ENCODE data around the gene IL12A. TPM values are rescaled to one million over a fixed set of nuclear protein-coding genes. Genes with fewer than 3 reads are reported as not detected.

Gene IL12A
- total and polyA plus RNA-seq, 10 of the 15 experiments (the other 5 are each of a cell fraction or from before 2014, with no cell fraction given): 0.50 to 10.9 (median 3.5) TPM

DNA sequence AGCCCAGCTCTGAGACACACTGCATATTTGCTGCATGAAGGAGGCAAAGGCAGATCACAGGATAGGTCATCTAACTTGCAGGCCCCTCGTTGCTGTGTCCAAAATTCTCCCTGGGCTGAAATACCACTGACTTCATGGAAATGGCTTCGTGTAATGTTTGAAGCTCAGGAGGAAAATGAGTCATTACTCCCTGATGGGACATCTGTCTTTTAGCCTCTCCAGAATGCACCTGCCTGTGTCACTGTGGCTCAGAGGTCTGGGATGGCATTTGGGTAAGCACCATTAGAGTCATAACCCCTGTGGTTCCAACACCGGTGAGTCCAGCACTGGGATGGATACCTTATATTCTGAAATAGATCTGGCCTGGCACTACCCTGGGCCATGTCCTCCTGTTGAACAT is 51.5 kb downstream of the IL12A start:
- ATAC-seq (no peak), DNase-seq (ENCODE audit: low read depth, low spot score) (no peak), FAIRE-seq (no peak)
- H3K79me2 ChIP-seq (ENCODE audit: control insufficient read depth, insufficient read depth, low read length): no peaks in the 10 kb centered on the region
- H4K20me1 ChIP-seq (ENCODE audit: control insufficient read depth, insufficient read depth): no peaks in the 10 kb centered on the region
- in situ Hi-C loops (cut with MboI) (no loop called here), intact Hi-C loops (cut with micrococcal nuclease; ENCODE audit: unreplicated experiment) (no loop called here)
- ChIA-PET POLR2A (no interaction called here), SMC1A (ENCODE audit: uncharacterized antibody, unreplicated experiment) (interaction anchor here (1.2 kb wide), 1 partner anchor 275 kb away, joined by 3 read pairs; no protein-coding TSS in a partner anchor), CTCF (interaction anchor here (1.2 to 2.2 kb wide), 2 partner anchors 13 to 155 kb away, joined by 4 to 7 read pairs; no protein-coding TSS in a partner anchor), RAD21 (ENCODE audit: unreplicated experiment) (interaction anchor here (1.3 kb wide), 1 partner anchor 8 kb away, joined by 3 read pairs; no protein-coding TSS in a partner anchor)
- peaks cover 0 to 3% of the 10 kb centered on the region in 2 experiments; a peak in 2 of 4 replicates for H3K27me3 ChIP-seq (replicated peaks in 1 of 2; ENCODE audit: control insufficient read depth in 2 of 2, insufficient read depth in 2 of 2, low read length in 1 of 2)
- H2AFZ ChIP-seq (ENCODE audit: control insufficient read depth, low read depth, low read length): no peak overlapping the region
- no peaks in the 10 kb centered on the region for H3K4me1 ChIP-seq (ENCODE audit: control insufficient read depth, insufficient read depth, low read length)
- no peak overlapping the region for H3K27ac ChIP-seq (ENCODE audit: control insufficient read depth, insufficient read depth)
- H3K4me2 ChIP-seq (ENCODE audit: control insufficient read depth, insufficient read depth): no peak overlapping the region
- no peak for TF ChIP-seq ZNF217 (IDR thresholded peaks at IDR 0.05)
- no peak for TF ChIP-seq CEBPZ (IDR thresholded peaks at IDR 0.05; ENCODE audit: low read depth, low read length)
- no peak for TF ChIP-seq DPF2 (IDR thresholded peaks at IDR 0.05)
- no peak for TF ChIP-seq GABPA (IDR thresholded peaks at IDR 0.05; ENCODE audit: low read depth)
- no peak for TF ChIP-seq SKIL (IDR thresholded peaks at IDR 0.05; ENCODE audit: low read depth, poor library complexity, severe bottlenecking)
- TF ChIP-seq MLLT1 (IDR thresholded peaks at IDR 0.05): no peak
- no peak for TF ChIP-seq MTA2 (IDR thresholded peaks at IDR 0.05; ENCODE audit: low read depth)
- no peak for TF ChIP-seq SMC3 (IDR thresholded peaks at IDR 0.05; ENCODE audit: borderline replicate concordance, low read length)
- no peak for TF ChIP-seq ZSCAN29 (IDR thresholded peaks at IDR 0.05)
- TF ChIP-seq POLR2A (IDR thresholded peaks at IDR 0.05; ENCODE audit: low read depth, low read length): no peak
- no peak for TF ChIP-seq NFIC (IDR thresholded peaks at IDR 0.05; ENCODE audit: low read depth, low read length)
- no peak for TF ChIP-seq ATF3 (IDR thresholded peaks at IDR 0.05; ENCODE audit: borderline replicate concordance, extremely low read depth, low read depth, low read length)
- no peak for TF ChIP-seq LARP7 (IDR thresholded peaks at IDR 0.05)
- TF ChIP-seq CBFB (IDR thresholded peaks at IDR 0.05; ENCODE audit: low read depth): no peak
- no peak for TF ChIP-seq SIX5 (IDR thresholded peaks at IDR 0.05; ENCODE audit: low read depth, low read length, severe bottlenecking)
- no peak for TF ChIP-seq RB1 (IDR thresholded peaks at IDR 0.05; ENCODE audit: borderline replicate concordance)
- TF ChIP-seq KDM1A (IDR thresholded peaks at IDR 0.05; ENCODE audit: borderline replicate concordance): no peak
- no peaks in the 10 kb centered on the region for H3K36me3 ChIP-seq (ENCODE audit: control insufficient read depth in 2 of 2, insufficient read depth in 2 of 2, low read length in 1 of 2)
- BruUV-seq (replicated peaks): no TSS peak
- 18% methylated on average over 3 of the region's 3 CpGs for WGBS (ENCODE audit: insufficient coverage, insufficient replicate concordance, low lambda C conversion rate, missing lambda C conversion rate)
- peaks cover 1% of the 10 kb centered on the region; the same call in 2 of the 3 replicates for H3K9me3 ChIP-seq (replicated peaks; ENCODE audit: control insufficient read depth, insufficient read depth, low read length)
- no peak overlapping the region for H3K4me3 ChIP-seq
- no peak overlapping the region for H3K9ac ChIP-seq (ENCODE audit: control insufficient read depth, insufficient read depth, low read length)
